ENCODE results near the gene ENOX2.

ENOX2 gene

GRCh38 chrX:130772776-130773143, 130.2 kb downstream of the ENOX2 start:
- Mint-ChIP-seq H3K4me1 (ENCODE audit: low read depth) (peaks cover 2% of the 10 kb centered on the region), H3K9me3 (no peaks in the 10 kb centered on the region), H3K4me3 (no peak overlapping the region), H3K27ac (no peak overlapping the region), H3K36me3 (ENCODE audit: low read depth) (peaks cover under 1% of the 10 kb centered on the region), H3K27me3 (ENCODE audit: low read depth) (no peaks in the 10 kb centered on the region)

DNA sequence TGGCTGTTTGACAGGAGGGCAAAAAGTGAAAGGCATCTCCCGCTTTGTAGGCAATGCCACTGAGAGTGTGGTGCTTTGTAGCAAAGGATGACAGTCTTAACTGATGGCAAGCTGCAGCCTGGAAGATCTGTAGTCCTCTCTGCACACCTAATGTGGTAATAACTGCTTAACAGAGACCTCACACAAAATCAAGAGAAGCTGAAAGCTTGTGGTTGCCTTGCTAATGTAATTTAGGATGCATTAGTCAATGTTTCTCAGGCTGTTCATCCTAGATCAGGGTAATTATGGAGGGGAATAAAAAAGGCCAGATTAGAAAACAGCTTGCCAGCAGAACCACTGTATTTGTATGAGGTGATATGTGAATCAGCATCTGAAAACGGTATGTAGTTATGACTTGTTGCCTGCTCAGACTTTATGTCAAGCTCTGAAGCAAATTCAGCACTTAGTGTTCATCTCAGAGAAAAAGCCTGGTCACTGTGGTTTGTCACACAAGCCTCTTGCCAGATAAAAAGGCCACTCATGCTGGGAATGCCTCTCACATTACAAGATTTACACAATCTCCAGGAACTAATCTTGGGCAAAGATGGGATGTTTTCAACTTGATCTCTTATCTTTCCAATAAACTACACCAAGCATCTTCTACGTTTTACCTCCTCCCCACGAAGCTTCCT, 130.8 kb downstream of the ENOX2 start:
- Mint-ChIP-seq H3K36me3 (ENCODE audit: low read depth) (peaks cover 4% of the 10 kb centered on the region), H3K4me1 (ENCODE audit: low read depth) (peaks cover 2% of the 10 kb centered on the region), H3K9me3 (no peaks in the 10 kb centered on the region), H3K27me3 (ENCODE audit: low read depth) (no peaks in the 10 kb centered on the region), H3K27ac (no peak overlapping the region), H3K4me3 (no peak overlapping the region)

DNA sequence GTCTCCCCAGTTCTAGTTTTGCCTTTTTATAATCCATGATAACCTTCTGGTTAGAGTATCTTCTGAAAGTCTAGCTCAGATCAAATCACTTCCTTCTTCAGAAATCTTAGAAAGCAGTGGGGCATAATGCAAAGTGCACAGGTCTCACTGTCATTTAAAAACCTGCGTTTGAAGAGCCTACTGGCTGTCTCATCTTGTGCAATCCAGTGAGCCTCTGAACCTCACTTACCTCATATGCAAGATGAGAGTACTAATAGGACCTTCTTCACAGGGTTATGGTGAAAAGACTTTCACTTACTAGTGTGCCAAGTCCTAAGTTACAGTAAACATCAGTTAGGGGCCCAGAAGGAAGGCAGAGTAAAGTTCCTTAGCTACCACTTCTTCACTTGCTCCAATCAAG, 131.4 kb downstream of the ENOX2 start:
- peaks cover 4% of the 10 kb centered on the region for H3K36me3 Mint-ChIP-seq (ENCODE audit: low read depth)
- H3K27ac Mint-ChIP-seq: no peak overlapping the region
- peaks cover 2% of the 10 kb centered on the region for H3K4me1 Mint-ChIP-seq (ENCODE audit: low read depth)
- no peaks in the 10 kb centered on the region for H3K27me3 Mint-ChIP-seq (ENCODE audit: low read depth)
- no peak overlapping the region for H3K4me3 Mint-ChIP-seq
- H3K9me3 Mint-ChIP-seq: no peaks in the 10 kb centered on the region

- peaks cover 2% of the 10 kb centered on the region for H3K4me1 Mint-ChIP-seq (ENCODE audit: low read depth)
Observed at GRCh38 chrX:130771230-130771629, 131.8 kb downstream of the ENOX2 start.

DNA sequence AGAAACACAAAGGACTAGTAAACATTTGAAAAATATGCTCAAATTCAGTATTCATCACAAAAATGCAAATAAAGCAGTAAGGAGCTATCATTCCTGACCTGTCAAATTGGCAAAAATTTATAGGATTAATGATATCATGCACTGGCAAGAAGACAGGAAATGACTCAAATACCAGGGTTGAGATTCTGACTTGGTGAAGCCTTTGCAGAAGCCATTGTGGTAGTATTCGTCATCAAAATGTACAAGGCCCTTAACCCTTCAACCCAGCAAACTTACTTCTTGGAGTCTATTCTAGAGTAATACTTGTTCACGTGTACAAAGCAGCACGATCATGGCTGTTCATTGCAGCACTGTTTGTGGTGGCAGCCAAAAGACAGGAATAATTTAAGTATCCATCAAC, 132.4 kb downstream of the ENOX2 start:
- no peak overlapping the region for H3K4me3 Mint-ChIP-seq
- H3K27me3 Mint-ChIP-seq (ENCODE audit: low read depth): no peaks in the 10 kb centered on the region
- no peak overlapping the region for H3K27ac Mint-ChIP-seq
- no peaks in the 10 kb centered on the region for H3K9me3 Mint-ChIP-seq
- peaks cover 4% of the 10 kb centered on the region for H3K36me3 Mint-ChIP-seq (ENCODE audit: low read depth)
- H3K4me1 Mint-ChIP-seq (ENCODE audit: low read depth): peaks cover 2% of the 10 kb centered on the region

More at GRCh38 chrX:130771230-130771629, 131.8 kb downstream of the ENOX2 start:
- Mint-ChIP-seq H3K27ac (no peak overlapping the region), H3K9me3 (no peaks in the 10 kb centered on the region), H3K36me3 (ENCODE audit: low read depth) (peaks cover 4% of the 10 kb centered on the region), H3K27me3 (ENCODE audit: low read depth) (no peaks in the 10 kb centered on the region), H3K4me3 (no peak overlapping the region)

- Mint-ChIP-seq H3K9me3 (no peaks in the 10 kb centered on the region), H3K4me1 (ENCODE audit: low read depth) (peaks cover 2% of the 10 kb centered on the region), H3K36me3 (ENCODE audit: low read depth) (peaks cover 4% of the 10 kb centered on the region), H3K27me3 (ENCODE audit: low read depth) (no peaks in the 10 kb centered on the region), H3K4me3 (no peak overlapping the region), H3K27ac (no peak overlapping the region)
Observed at GRCh38 chrX:130769835-130770234, 133.2 kb downstream of the ENOX2 start.

- Mint-ChIP-seq H3K4me3 (no peak overlapping the region), H3K27ac (no peak overlapping the region), H3K27me3 (ENCODE audit: low read depth) (no peaks in the 10 kb centered on the region), H3K36me3 (ENCODE audit: low read depth) (no peaks in the 10 kb centered on the region), H3K9me3 (peaks cover 5% of the 10 kb centered on the region), H3K4me1 (ENCODE audit: low read depth) (no peaks in the 10 kb centered on the region)
Observed at GRCh38 chrX:130758072-130758471, 144.9 kb downstream of the ENOX2 start.

- H3K36me3 Mint-ChIP-seq (ENCODE audit: low read depth): no peaks in the 10 kb centered on the region
- H3K4me1 Mint-ChIP-seq (ENCODE audit: low read depth): no peaks in the 10 kb centered on the region
- peaks cover 5% of the 10 kb centered on the region for H3K9me3 Mint-ChIP-seq
- no peak overlapping the region for H3K27ac Mint-ChIP-seq
- H3K27me3 Mint-ChIP-seq (ENCODE audit: low read depth): no peaks in the 10 kb centered on the region
- H3K4me3 Mint-ChIP-seq: no peak overlapping the region
Observed at GRCh38 chrX:130756233-130756632, 146.8 kb downstream of the ENOX2 start.

- Mint-ChIP-seq H3K27ac (no peak overlapping the region), H3K36me3 (ENCODE audit: low read depth) (no peaks in the 10 kb centered on the region), H3K4me3 (no peak overlapping the region), H3K4me1 (ENCODE audit: low read depth) (no peaks in the 10 kb centered on the region), H3K9me3 (peaks cover 5% of the 10 kb centered on the region), H3K27me3 (ENCODE audit: low read depth) (no peaks in the 10 kb centered on the region)
Observed at GRCh38 chrX:130754353-130754752, 148.7 kb downstream of the ENOX2 start.

- H3K9me3 Mint-ChIP-seq: no peaks in the 10 kb centered on the region
- H3K27me3 Mint-ChIP-seq (ENCODE audit: low read depth): no peaks in the 10 kb centered on the region
- H3K36me3 Mint-ChIP-seq (ENCODE audit: low read depth): no peaks in the 10 kb centered on the region
- no peaks in the 10 kb centered on the region for H3K4me1 Mint-ChIP-seq (ENCODE audit: low read depth)
- no peak overlapping the region for H3K4me3 Mint-ChIP-seq
- no peak overlapping the region for H3K27ac Mint-ChIP-seq
Observed at GRCh38 chrX:130746709-130747342, 156.2 kb downstream of the ENOX2 start.

GRCh38 chrX:130746077-130746476, 156.9 kb downstream of the ENOX2 start:
- Mint-ChIP-seq H3K36me3 (ENCODE audit: low read depth) (no peaks in the 10 kb centered on the region), H3K9me3 (no peaks in the 10 kb centered on the region), H3K4me3 (no peak overlapping the region), H3K27ac (no peak overlapping the region), H3K4me1 (ENCODE audit: low read depth) (no peaks in the 10 kb centered on the region), H3K27me3 (ENCODE audit: low read depth) (no peaks in the 10 kb centered on the region)

DNA sequence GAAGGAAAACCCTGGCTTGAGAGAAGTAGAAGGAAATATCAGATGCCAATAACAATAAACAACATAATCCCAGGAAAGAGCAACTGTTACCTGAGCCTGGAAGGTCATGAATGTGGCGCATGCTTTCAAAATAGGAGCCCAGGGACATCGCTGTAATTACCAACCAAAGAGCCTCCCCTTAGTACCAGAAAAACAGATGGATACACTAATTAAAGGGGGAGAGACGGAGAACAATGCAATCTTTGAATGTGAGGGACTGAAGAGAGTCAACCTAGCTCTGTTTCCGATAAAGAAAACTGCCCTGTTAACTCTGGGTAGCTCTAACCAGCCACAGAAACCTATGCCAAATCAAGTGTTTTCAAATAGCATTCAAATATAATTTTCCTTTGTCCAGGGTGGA, 161.4 kb downstream of the ENOX2 start:
- no peak overlapping the region for H3K4me3 Mint-ChIP-seq
- H3K36me3 Mint-ChIP-seq (ENCODE audit: low read depth): no peaks in the 10 kb centered on the region
- H3K9me3 Mint-ChIP-seq: no peaks in the 10 kb centered on the region
- no peaks in the 10 kb centered on the region for H3K27me3 Mint-ChIP-seq (ENCODE audit: low read depth)
- no peak overlapping the region for H3K27ac Mint-ChIP-seq
- no peaks in the 10 kb centered on the region for H3K4me1 Mint-ChIP-seq (ENCODE audit: low read depth)

DNA sequence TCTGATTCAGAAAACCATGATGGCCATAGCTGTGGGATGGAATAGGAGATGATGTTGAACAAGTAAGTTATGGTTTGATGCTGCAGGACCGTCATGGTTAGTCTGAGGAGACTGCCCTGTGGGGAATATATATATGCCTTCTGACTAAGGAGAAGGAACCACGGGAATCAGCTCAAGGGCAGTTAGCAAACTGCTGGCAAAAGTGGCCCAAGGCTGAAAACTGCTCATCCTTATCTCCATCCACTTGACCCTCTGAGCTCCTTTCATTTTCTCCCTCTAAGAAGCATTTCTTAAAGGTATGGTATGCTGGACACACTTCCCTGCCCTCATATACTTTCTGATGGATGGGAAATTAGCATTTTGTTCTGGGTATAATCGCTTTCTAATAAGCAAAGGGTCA, 161.9 kb downstream of the ENOX2 start:
- Mint-ChIP-seq H3K4me3 (no peak overlapping the region), H3K9me3 (no peaks in the 10 kb centered on the region), H3K36me3 (ENCODE audit: low read depth) (no peaks in the 10 kb centered on the region), H3K27ac (no peak overlapping the region), H3K27me3 (ENCODE audit: low read depth) (no peaks in the 10 kb centered on the region), H3K4me1 (ENCODE audit: low read depth) (no peaks in the 10 kb centered on the region)

DNA sequence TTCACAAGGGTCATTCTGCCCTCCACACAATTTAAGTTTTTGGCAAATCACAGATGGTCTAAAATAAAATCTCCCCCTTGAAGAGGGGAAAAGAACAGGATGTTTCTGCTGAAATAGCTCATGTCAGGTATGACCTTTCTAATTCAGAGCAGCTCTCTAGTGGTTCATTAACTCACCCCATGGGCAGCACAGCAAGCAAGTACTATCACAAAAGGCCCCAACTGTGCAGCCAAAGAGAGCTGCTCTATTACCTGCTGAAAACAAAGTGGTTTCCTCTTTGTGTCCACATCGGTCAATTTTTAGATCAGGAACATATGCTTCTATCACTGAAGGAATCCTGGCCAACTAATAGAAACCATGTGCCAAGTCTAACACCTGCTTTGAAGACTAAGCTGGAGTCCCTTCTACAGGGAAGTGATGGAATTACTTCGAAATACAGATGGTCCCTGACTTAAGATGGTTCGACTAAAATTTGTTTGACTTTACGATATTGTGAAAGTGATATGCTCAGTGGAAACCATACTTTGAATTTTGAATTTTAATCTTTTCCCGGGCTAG, 164.3 kb downstream of the ENOX2 start:
- no peaks in the 10 kb centered on the region for H3K36me3 Mint-ChIP-seq (ENCODE audit: low read depth)
- no peaks in the 10 kb centered on the region for H3K4me1 Mint-ChIP-seq (ENCODE audit: low read depth)
- no peaks in the 10 kb centered on the region for H3K9me3 Mint-ChIP-seq
- H3K27ac Mint-ChIP-seq: no peak overlapping the region
- H3K4me3 Mint-ChIP-seq: no peak overlapping the region
- no peaks in the 10 kb centered on the region for H3K27me3 Mint-ChIP-seq (ENCODE audit: low read depth)

DNA sequence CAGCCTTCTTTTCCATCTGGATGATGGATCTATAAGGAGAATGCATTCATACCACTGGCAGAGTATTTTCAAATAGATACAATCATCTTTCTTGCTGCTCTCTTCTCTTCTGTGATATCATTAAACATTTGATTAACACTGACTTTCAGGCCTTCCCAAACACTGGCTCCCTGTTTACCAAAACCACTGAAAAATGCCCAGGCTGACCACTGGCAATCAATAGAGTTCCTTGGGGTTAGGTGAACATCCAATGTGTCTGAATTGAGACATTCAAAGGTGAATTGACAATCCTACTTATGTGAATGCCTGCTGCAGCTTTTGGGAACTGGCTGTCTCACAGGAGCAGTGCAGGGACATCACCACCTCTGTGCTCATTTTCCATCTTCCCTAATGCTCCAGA, 168.3 kb downstream of the ENOX2 start:
- H3K4me3 Mint-ChIP-seq: no peak overlapping the region
- H3K27ac Mint-ChIP-seq: no peak overlapping the region
- H3K27me3 Mint-ChIP-seq (ENCODE audit: low read depth): no peaks in the 10 kb centered on the region
- no peaks in the 10 kb centered on the region for H3K4me1 Mint-ChIP-seq (ENCODE audit: low read depth)
- no peaks in the 10 kb centered on the region for H3K36me3 Mint-ChIP-seq (ENCODE audit: low read depth)
- peaks cover 24% of the 10 kb centered on the region for H3K9me3 Mint-ChIP-seq

Data from T-helper 1 cell treated with Interleukin-12 subunit alpha and Interleukin-12 subunit beta and Interleukin-4 antibody, amounts not matched to agents 30 μg/mL and 1 μg/mL, for 36 hours (primary cell).